Heart left ventricle (tissue), 16 donors: Measurements from ENCODE around the gene C11orf42. TPM values are rescaled to one million over a fixed set of nuclear protein-coding genes. Genes with fewer than 3 reads are reported as not detected.

Experiments used
- ATAC-seq, 4 donors: fragments of 200-7000 bp; cut with Tn5 transposase; one replicate each; pipeline ENCODE4 v1.9.1; 2020 to 2022; ENCODE audit warnings: moderate library complexity in 4 of 4, mild to moderate bottlenecking in 3 of 4, moderate number of reproducible peaks in 1 of 4
- DNase-seq, 5 donors: peaks; one replicate each; pipeline ENCODE4 v3.0.0-alpha.2; 2020
- H3K27ac ChIP-seq, 12 donors: fragments of 200-600 bp; sonication (generic) in 4 of 12; one replicate each; pipeline versions ENCODE4 v1.5.0 to v1.8.0; 2016 to 2022; ENCODE audit warnings: mild to moderate bottlenecking in 2 of 12
- H3K27me3 ChIP-seq, 9 donors: fragments of 200-600 bp; sonication (generic) in 2 of 9; one replicate each; pipeline versions ENCODE4 v1.5.1 to v1.8.0; 2016 to 2022; ENCODE audit warnings: mild to moderate bottlenecking in 3 of 9
- H3K36me3 ChIP-seq, 9 donors: fragments of 200-600 bp; sonication (generic) in 2 of 9; one replicate each; pipeline versions ENCODE4 v1.5.0 to v1.8.0; 2018 to 2022; ENCODE audit warnings: mild to moderate bottlenecking in 2 of 9
- H3K4me1 ChIP-seq, 12 donors: fragments of 200-600 bp; sonication (generic) in 4 of 12; one replicate each; pipeline versions ENCODE4 v1.5.0 to v1.8.0; 2016 to 2022; ENCODE audit warnings: mild to moderate bottlenecking in 3 of 12
- H3K4me3 ChIP-seq, 12 donors: fragments of 200-600 bp; sonication (generic) in 4 of 12; one replicate each; pipeline versions ENCODE4 v1.5.0 to v1.8.0; 2017 to 2022; ENCODE audit warnings: mild to moderate bottlenecking in 9 of 12, moderate library complexity in 4 of 12
- H3K9me3 ChIP-seq, 12 donors: fragments of 200-600 bp; sonication (generic) in 4 of 12; one replicate each; pipeline versions ENCODE4 v1.5.0 to v1.8.0; 2016 to 2022; ENCODE audit warnings: mild to moderate bottlenecking in 1 of 12
- CTCF ChIP-seq, 12 donors: fragments of 200-600 bp; sonication (generic) in 4 of 12; IDR thresholded peaks; one replicate each; pipeline versions ENCODE4 v1.5.0 to v1.8.0; 2018 to 2022; ENCODE audit warnings: antibody characterized with exemption in 12 of 12, mild to moderate bottlenecking in 5 of 12
- POLR2A ChIP-seq, 2 donors: fragments of 450-650 bp; IDR thresholded peaks; one replicate each; pipeline ENCODE4 v1.6.1; 2017; ENCODE audit warnings: antibody characterized with exemption in 2 of 2, mild to moderate bottlenecking in 2 of 2, moderate library complexity in 2 of 2
- WGBS, 4 donors: extraction: QIAGEN DNeasy Blood & Tissue Kit in 2 of 4; methylation state at CpG; one replicate each; pipeline versions ENCODE4 v1.1.5 to v1.1.7; 2013 to 2018; 5-methylcytosine and 5-hydroxymethylcytosine counted together
- intact Hi-C, 10 donors: fragments of 100-400 bp; cut with DNase I; formaldehyde crosslinking; loops; one replicate each; pipeline versions ENCODE4 v1.11.1 to v1.14.2; 2022
- polyA plus RNA-seq, 2 donors: library from polyadenylated mRNA; stranded (reverse); fragments of 200-250 nt; gene quantifications; one replicate each; pipeline ENCODE4 v1.2.3, GENCODE V29; 2013
- total RNA-seq, 9 donors: library from RNA; depleted of rRNA in 2 of 9; stranded (reverse); fragments of >200 nt in 2 of 9; fragmentation: NEBNext Ultra II Directional in 3 of 9; extraction: Animal tissue kit (Norgen Biotek cat#: 25700) in 3 of 9; gene quantifications; one replicate each; pipeline versions ENCODE4 v1.1.0 to v1.2.4, GENCODE V29; 2016 to 2023
- donor health status: ischemic (EF 13 %, LVEDD 7.1; RV severe dilation, severe dysfunction).
- donor health status: healthy with polysubstance abuse.
- donor health status: DM: no; HTN: yes; CAD: no.
- donor health status: DM: no; HTN: no; CAD: no.
- donor health status: ischemic (EF 25% LVEDD 6.9; RV normal size, moderate dysfunction).
- donor health status: ischemic (EF 25% LVEDD 5.7; RV mildly dilated, moderate dysfunction).
- donor health status: healthy.
- donor health status: DM: yes; HTN: yes; CAD: no.
- donor health status: ischemic (EF 35%, LVEDD 5.7; RV mildly dilated, moderate dysfunction).
- donor health status: nonischemic (EF 11% LVEDD 7.7; RV severe dilation, severe dysfunction).
- donor health status: DM: yes; HTN: yes; CAD: no.
- donor health status: PGD.
- donor health status: ischemic (EF 29% LVEDD 5.4; RV normal size, mild dysfunction).
- donor health status: nonischemic (EF 23%, LVEDD 6.1; RV moderate dilation, normal function).

The C11orf42 gene
- total and polyA plus RNA-seq, 11 donors, result not detected

GRCh38 chr11:6210274-6210955 lies 5.1 kb downstream of the C11orf42 start:
- Histone ChIP-seq H3K9me3 (no peaks in the 10 kb centered on the region), H3K27ac (no peak overlapping the region), H3K36me3 (peaks cover 0 to 98% (median 83%) of the 10 kb centered on the region in 9 donors), H3K4me3 (no peak overlapping the region), H3K27me3 (no peaks in the 10 kb centered on the region), H3K4me1 (no peaks in the 10 kb centered on the region)
- DNase-seq (no peak), ATAC-seq (no peak)
- TF ChIP-seq POLR2A (IDR thresholded peaks at IDR 0.05), result no peak
- TF ChIP-seq CTCF (IDR thresholded peaks at IDR 0.05), result no peak
- intact Hi-C loops, result no loop called here
- 97 to 98% (median 97%) methylated on average over 9 of the region's 9 CpGs for WGBS, 4 donors

GRCh38 chr11:6214530-6214929 lies 9.2 kb downstream of the C11orf42 start:
- Histone ChIP-seq H3K27ac (no peak overlapping the region), H3K4me3 (no peak overlapping the region), H3K27me3 (no peaks in the 10 kb centered on the region), H3K4me1 (peaks cover 0 to 10% (median 0%) of the 10 kb centered on the region in 12 donors), H3K36me3 (peaks cover 0 to 100% (median 99%) of the 10 kb centered on the region in 9 donors), H3K9me3 (no peaks in the 10 kb centered on the region)
- TF ChIP-seq CTCF (IDR thresholded peaks at IDR 0.05), result no peak
- TF ChIP-seq POLR2A (IDR thresholded peaks at IDR 0.05), result no peak
- ATAC-seq, result no peak
- DNase-seq, result no peak
- intact Hi-C loops, result no loop called here
- WGBS, 4 donors, result 95 to 97% (median 95%) methylated on average over 9 to 10 of the region's 10 CpGs

GRCh38 chr11:6216501-6216900 lies 11.1 kb downstream of the C11orf42 start:
- WGBS, 4 donors, result 90 to 95% (median 94%) methylated on average over 4 of the region's 4 CpGs

GRCh38 chr11:6217722-6218121 lies 12.4 kb downstream of the C11orf42 start:
- no peaks in the 10 kb centered on the region for H3K27me3 ChIP-seq
- 88 to 94% (median 91%) methylated on average over 18 to 19 of the region's 19 CpGs for WGBS, 4 donors
- H3K36me3 ChIP-seq, result peaks cover 0 to 100% (median 96%) of the 10 kb centered on the region in 9 donors
- H3K9me3 ChIP-seq, result no peaks in the 10 kb centered on the region
- intact Hi-C loops, result no loop called here
- DNase-seq, result no peak
- TF ChIP-seq POLR2A (IDR thresholded peaks at IDR 0.05) (no peak), CTCF (IDR thresholded peaks at IDR 0.05) (no peak)
- H3K4me3 ChIP-seq, result no peak overlapping the region
- no peak overlapping the region for H3K27ac ChIP-seq
- no peak for ATAC-seq
- H3K4me1 ChIP-seq, result peaks cover 0 to 24% (median 1%) of the 10 kb centered on the region in 12 donors

More at GRCh38 chr11:6216501-6216900, 11.1 kb downstream of the C11orf42 start:
- Histone ChIP-seq H3K27me3 (no peaks in the 10 kb centered on the region), H3K4me1 (peaks cover 0 to 24% (median 0%) of the 10 kb centered on the region in 12 donors), H3K27ac (no peak overlapping the region), H3K4me3 (no peak overlapping the region), H3K9me3 (no peaks in the 10 kb centered on the region), H3K36me3 (peaks cover 0 to 100% (median 96%) of the 10 kb centered on the region in 9 donors)
- TF ChIP-seq CTCF (IDR thresholded peaks at IDR 0.05) (no peak), POLR2A (IDR thresholded peaks at IDR 0.05) (no peak)
- intact Hi-C loops, result no loop called here
- no peak for DNase-seq
- ATAC-seq, result no peak
